NCI-H526 (cell line): ENCODE measurements around the gene CINP.
"Not testable (repeated sequence)": the region's sequence is repeated elsewhere in the genome, so short reads cannot be mapped to it uniquely, and the experiment has no call there.

Experiments used
- DNase-seq, 2 experiments: peaks; one replicate each; lab custom pipeline; 2025; lab: John Stamatoyannopoulos, UW

The CINP gene

DNA sequence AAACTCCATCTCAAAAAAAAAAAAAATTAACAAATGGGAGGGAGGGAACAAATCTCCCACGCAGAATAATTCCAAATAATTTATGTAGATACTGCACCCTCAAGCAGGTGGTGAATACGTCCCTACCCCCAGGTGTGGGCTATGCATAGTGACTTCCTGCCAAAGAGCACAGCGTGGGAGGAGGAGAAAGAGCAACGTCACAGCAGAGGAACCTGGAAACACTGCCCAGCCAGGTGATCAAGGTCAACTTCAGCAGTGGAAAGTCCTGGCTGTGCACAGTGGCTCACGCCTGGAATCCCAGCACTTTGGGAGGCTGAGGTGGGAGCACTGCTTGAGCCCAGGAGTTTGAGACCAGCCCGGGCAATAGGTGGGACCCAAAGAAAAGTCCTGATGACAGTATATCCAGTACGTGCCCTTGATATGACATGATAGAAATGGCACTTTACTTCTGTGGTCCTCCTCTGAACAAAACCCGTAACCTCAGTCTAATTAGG is 9.5 kb downstream of the CINP start:
- no peak for DNase-seq

DNA sequence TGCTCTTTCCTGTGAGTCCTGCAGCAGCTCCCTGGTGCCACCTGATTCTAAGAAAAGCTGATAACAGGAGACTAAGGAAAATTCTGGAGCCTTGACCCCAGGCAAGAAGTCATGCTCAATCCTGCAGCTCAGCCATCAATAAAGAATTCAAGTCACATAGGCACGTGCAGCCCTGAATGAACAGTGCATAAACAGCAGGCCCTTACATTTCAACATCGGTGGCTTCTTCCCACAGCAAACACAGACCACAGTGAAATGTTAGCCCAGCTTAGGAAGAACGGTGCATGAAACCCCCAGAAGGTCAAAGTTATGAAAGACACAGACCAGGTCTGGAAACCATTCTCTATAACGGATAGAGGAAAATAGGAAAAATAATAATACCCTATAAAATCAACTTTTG is 10.5 kb downstream of the CINP start:
- no peak for DNase-seq

DNA sequence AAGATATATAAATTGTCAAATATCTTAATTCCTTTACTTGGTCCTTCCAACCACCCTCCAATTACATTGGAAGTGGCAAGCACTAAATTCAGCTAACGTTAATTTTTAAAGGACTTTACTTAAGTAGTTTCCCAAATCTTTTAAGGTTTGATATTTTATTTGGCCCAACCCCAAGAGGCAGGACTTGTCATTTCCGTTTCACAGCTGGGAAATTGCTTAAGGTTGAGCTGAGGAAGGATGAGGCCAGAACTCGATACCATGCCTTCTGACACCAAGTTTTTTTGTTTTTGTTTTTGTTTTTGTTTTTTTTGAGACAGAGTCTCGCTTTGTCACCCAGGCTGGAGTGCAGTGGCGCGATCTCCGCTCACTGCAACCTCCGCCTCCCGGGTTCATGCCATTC is 11.1 kb downstream of the CINP start:
- DNase-seq: not testable (repeated sequence)

DNA sequence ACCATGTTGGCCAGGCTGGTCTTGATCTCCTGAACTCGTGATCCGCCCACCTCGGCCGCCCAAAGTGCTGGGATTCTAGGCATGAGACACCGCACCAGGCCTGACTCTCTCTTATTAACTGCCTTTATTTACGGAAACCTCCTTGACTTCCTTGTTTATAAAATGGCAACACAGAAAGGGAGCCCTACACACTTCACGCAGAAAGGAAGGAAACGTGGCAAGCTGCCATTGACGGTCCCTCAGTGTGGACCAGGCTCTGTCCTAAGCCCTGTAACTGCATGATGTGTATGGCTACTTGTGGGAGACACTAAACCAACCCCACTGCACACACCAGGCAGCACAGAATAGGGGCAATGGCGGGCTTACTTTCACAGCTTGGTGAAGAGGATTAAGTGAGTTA is 11.7 kb downstream of the CINP start:
- no peak for DNase-seq

DNA sequence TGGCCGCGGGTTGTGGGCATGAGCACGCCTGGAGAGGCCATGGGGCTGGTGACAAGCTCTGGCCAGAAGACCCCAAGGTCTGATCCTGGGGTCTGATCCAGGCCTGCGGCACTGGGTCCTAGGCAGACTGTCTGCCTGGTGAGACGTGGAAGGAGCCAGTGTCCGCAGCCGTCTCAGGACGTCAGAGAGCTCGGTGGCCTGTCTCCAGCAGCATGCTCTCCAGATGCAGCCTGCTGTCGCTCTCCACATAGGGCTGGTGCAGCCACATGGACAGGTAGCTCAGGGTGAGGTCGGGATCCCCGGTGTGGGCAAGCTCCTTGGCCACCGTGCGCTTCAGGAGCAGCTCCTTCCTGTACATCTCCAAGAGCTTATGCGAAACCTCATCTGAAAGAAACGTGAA is 14.3 kb downstream of the CINP start:
- no peak for DNase-seq

DNA sequence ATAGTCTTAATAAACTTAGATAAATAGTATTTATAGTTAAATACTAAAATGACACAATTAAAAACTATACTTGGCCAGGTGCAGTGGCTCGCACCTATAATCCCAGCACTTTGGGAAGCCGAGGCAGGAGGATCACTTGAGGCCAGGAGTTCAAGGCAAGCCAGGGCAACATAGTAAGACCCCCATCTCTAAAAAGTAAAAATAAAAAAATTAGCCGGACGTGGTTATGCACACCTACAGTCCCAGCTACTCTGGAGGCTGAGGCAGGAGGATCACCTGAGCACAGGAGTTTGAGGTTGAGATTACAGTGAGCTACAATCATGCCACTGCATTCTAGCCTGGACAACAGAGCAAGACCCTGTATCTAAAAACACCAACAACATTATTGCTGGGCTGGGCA is 16.0 kb downstream of the CINP start:
- no peak for DNase-seq

DNA sequence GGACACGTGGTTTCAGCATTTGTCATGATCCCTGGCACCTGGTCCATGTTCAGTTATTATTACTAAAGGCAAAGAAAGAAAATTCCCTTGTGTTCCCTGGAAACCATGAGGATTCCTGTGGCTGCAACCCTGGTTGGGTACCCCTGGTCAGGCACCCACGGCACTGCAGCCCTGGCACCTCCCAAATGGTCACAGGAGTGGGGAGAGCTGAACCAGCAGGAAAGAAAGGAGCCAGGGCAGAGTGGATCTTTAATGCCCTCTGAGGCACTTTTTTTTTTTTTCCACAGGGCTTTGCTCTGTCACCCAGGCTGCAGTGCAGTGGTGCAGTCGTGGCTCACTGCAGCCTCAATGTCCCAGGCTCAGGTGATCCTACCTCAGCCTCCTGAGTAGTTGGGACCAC is 17.5 kb downstream of the CINP start:
- no peak for DNase-seq

DNA sequence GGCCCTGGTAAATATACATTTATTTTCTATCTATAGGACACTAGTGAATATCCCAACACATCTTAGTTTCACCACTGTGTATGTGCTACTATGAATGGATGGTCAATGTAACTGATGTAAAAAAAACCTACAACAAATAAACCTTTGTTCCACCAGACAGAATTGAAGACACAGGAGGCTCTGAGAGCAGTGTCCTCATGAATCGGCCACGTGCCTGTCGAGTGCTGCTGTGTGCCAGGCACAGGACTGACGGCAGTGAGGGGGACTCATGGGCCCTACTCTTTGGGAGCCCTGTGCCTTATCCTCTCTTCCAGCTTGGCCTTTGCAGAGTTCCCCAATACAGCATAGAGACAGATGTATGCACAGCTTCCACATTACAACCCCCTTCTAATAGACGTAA is 18.2 kb downstream of the CINP start:
- DNase-seq: no peak

DNA sequence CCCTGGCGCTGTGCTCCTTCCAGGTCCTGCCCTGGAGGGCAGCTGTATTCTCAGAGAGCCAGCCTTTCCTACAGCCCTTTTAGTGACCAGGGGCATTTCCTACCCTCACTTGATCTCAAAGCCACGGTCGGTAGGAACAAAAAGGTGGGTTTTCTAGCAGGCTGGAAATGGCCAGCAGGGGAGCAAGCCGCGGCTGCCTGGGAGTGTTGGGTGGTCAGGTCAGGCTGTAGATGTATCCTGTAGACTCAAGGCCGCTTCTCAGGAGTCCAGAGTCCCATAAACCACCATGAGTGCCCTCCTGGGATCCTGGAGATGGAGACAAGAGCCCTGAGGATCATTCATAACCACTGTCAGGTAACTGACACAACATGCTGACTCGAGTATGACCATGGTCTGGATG is 18.6 kb downstream of the CINP start:
- DNase-seq: no peak

DNA sequence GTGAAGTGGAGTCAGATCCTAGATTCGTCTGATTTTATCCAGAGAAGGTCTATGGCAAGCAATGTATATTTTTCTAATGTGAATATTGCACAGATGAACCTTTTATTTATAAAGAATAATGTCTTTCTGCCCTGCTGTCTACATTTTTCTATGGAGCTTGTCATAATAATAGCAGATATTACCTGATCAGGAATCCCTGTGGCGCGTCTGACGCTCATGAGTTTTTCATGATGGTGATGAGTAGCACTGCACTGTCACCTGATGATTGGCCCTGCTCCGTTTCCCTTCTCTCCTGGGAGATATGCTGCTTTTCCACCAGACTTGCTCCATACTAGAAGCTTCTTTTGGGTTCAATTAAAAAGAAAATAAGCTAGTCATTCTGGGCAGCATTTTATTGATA is 20.5 kb downstream of the CINP start:
- DNase-seq: no peak

DNA sequence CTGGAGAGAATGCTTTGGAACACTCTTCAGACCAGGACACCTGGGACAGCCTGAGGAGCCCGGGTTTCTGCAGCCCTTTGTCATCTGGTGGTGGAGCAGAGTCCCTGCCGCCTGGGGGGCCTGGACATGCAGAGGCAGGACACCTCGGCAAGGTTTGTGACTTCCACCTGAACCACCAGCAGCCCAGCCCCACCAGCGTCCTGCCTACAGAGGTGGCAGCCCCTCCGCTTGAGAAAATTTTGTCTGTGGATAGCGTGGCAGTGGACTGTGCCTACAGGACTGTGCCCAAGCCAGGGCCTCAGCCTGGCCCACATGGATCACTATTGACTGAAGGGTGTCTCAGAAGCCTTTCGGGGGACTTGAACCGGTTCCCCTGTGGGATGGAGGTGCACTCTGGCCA is 21.1 kb downstream of the CINP start:
- no peak for DNase-seq

DNA sequence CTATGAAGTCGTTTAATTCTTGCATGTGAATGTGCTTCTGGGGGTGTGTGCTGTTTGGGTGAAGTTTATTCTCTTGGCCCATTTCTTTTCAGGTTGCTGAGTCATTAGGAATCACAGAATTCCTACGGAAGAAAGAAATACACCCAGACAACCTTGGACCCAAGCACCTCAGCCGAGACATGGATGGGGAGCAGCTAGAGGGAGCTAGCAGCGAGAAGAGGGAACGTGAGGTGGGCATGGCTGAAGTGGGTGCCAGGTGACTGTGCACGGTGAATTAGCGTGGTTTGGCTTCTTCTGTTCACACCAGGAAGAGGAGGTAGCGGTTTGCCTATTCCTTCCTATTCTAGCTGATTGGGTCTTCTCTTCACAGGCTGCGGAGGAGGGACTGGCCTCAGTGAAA is 24.0 kb downstream of the CINP start:
- no peak for DNase-seq

DNA sequence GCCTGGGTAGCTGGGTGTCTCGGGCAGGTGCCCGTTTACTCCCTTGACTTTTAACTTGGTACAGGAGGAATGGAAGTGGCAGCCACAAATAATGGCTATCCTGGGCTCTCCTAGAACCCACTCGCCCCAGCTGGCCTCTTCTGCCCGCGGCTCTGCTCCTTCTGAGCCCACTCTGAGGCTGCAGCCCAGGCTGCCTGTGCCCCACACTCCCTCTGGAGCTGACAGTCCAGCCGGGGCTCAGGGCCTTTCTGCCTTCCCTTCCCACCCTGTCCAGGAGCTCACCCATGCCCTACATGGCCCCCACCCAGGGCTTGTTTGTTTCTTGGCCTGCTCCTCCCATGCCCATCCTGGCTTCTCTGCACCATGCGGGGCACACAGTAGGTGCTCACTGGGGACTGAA is 27.5 kb downstream of the CINP start:
- no peak for DNase-seq

DNA sequence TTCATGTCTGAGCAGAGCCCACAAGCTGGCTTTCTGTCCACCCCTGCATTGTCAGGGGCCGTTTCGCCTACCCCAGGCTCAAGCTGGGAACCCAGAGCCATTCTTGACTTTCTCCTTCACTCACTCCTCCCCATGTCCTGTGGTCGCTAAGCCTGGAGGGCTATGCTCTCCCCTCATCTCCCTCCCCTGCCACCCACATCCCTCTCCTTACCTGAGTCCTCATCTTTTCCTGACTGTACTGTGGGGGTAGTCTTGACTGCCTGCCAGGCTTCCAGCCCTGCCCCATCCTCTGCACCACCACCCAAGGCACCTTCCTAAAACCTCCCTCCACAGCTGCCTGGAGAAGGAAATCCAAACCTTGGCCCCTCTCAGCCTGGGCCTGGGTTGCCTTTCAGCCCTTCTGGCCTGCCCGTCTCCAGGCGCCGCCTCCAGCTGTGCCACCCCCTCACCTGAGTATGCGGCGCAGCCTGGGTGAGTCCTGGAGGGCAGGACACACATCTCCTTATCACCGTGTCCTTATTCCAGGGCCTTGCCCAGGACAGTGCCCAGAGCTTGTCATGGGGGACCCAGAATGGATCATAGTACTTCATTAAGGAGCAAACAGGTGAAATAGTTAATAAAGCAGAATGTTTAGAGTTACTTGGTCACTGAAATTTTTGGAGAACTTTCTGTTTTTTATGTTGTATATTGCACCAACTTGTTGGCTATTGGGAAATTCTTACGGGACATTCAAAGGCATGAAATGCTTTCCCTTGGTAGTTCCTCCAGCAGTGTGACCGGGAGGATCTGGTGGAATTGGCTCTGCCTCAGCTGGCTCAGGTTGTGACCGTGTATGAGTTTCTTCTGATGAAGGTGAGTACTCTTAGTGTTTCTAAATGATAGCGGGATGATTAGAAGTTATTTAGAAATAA is 28.6 kb downstream of the CINP start:
- no peak for DNase-seq

DNA sequence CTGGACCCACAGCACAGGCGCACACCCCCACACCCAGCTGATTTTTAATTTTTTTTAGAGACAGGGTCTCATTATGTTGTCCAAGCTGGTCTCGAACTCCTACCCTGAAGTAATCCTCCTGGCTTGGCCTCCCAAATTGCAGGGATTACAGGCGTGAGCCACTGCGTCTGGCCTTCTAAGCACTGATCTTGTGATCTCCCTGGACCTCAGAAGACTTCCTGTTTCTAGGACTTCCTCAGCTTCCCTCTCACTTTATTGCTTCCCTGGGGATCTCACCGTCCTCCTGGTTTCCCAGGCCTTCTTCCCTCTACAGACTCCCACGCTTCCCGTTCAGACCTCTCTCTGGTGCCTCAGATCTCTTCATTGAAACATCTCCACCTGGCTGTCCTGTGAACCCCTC is 29.3 kb downstream of the CINP start:
- no peak for DNase-seq

DNA sequence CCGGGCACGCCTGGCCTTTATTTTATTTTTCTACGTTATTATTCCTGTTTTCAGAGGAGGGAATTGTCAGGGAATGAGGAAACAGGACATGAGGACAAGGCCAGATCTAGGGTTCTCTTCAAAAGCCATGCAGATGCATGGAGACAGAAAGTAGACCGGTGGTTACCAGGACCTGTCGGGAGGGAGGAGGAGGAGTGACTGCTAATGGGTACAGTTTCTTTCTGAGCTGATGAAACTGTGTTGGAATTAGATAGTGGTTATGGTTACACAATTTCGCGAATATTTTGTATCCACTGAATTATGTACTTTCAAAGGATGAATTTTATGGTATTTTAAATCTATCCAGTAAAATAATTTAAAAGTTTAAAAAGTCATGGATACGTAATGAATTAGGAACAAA is 31.9 kb downstream of the CINP start:
- DNase-seq: no peak

DNA sequence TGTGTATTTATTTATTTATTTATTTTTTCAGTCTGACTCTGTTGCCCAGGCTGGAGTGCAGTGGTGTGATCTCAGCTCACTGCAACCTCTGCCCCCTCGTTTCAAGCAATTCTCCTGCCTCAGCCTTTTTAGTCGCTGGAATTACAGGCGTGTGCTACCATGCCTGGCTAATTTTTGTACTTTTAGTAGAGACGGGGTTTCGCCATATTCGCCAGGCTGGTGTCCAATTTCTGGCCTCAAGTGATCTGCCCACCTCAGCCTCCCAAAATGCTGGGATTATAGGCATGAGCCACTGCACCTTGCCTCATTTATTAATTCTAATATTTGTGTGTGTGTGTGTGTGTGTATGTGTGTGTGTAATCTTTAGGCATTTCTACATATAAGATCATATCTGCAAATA is 33.3 kb downstream of the CINP start:
- DNase-seq: not testable (repeated sequence)

DNA sequence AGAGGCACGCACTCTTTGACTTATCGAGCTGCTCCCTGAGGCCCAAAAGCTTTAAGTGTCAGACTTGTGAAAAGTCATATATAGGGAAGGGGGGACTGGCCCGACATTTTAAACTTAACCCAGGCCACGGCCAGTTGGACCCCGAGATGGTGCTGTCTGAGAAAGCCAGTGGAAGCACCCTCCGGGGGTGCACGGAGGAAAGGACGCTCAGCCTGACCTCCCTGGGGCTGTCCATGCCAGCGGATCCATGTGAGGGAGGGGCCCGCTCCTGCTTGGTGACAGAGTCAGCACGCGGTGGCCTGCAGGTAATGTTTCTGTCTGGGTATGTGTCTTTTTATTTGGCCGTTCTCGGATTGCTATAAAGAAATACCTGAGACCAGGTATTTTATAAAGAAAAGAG is 36.1 kb downstream of the CINP start:
- no peak for DNase-seq

DNA sequence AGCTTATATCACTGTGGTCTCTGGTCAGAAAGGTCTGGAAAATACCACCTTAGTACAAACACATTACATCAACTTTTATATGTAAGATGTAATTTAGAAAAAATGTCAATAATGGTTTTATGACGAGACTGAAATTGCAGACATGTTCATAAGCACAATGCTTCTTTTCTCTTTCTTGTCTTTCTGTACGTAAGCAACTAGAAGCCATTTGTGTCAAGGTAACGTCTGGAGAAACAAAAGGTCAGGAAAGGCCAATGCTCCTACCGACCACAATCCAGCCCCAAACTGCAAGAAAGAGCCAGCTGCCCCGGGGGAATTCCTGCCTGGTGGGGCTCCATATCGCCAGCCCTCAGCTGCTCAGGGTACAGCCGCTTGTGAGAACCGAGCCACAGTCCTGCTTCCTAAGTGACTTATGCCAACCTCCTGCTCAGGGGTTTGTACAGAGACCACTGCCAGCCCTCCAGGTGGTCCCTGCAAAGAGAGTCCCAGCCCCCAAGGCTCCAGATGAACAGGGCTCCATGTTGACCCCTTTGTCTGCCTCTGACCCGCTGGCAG is 36.8 kb downstream of the CINP start:
- no peak for DNase-seq

DNA sequence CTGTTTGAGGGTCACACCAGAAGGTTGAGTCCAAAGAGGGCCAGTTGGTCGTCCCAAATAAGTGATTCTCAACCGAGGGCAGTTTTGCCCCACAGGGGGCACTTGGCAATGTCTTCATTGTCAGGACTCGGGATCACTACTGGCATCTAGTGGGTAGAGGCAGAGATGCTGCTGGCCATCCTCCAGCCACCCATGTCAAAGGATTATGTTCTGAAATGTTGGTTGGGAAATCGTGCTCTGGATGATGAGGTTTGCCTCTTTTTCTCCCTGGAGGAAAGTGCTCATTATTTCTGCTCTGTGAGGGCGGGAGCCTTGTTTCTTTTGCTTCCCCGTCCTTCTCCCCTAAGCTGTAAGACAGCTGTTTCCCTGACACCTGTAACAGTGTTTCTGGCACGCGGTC is 39.6 kb downstream of the CINP start:
- DNase-seq: peak; percentile 20 to 45

DNA sequence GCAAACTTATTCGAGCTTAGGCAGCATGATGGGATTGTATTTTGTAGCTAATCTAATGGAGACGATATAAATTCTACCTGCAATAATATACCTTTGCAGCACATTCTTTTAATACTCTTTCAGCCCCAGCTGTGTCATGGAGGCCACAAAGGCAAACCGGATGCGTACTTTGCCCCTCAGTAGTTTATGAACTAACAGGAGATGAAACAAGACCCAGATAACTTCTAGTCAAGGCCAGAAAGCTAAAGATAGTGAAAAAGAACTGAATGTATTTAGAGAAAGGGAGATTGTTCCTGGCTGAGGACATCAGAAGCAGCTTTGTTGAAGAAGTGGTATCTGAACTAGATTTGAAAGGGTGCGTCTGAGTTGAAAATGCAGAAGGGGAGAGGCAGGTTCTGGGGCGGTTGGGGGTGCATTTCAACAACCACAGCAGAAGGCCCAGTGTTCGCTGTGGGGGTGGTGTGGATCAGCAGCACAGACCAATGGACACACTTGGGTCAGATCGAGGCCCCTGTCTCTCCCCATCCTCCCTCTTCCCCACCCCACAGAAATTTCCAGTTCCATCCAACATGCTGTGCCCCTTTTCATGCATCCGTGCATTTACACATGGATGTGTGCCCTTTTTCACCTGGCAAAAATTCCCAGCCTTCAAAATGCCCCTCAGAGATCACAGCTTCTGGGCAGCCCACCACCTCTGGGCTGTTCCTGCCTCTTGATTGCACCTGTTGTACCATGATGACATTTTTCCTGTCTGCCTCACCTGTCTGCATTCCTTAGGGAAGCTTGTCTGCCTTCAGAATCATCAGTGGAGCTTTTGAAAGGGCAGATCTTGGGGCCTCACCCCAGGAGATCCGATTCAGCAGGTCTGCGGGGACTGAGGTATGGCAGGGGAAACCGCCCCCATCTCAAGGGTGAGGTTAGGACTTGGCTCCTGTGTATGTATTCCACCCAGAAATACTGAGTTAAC is 41.0 kb downstream of the CINP start:
- no peak for DNase-seq

DNA sequence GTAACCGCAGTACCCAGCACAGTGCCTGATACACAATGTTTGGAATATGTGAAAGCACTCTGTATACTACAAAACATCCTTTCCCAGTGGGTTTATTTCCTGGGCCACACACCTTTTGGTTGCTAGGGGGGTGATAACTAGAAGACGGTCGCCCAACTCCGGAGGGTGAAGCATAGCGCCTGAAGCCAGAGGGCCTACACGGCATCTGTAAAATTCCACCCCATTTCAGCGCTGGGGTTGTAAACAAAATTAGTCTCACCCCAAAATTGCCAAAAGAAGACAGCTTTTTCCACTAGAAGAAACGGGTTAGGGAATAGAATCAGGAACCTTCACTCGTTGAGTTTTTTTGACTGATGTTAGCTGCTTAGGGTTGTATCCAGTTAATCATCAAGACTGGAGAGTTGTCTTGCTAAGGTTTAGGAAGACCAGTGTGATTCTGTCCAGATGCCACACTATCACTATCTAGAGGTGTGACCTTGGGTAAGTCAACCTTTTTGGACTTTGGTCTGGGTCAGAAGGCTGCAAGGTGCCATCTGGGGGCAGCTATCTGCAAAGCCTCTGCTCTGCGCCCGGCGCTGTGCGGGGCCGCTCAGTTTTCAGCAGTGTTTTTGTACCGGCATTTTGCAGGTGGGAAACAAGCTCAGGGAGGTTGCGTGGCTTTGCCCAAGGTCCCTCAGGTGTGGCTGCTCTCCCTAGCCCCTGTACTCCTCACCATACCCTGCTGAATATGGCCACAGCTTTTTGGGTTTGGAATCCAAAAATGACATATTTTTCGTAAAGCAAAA is 41.8 kb downstream of the CINP start:
- no peak for DNase-seq
